GM23338 (cell line): ENCODE data around the gene BIN1. TPM values are rescaled to one million over a fixed set of nuclear protein-coding genes. Genes with fewer than 3 reads are reported as not detected.

ENCODE experiments used
- ATAC-seq: fragments of 200-7000 bp; cut with Tn5 transposase; 3 replicates; pipeline ENCODE4 v1.9.1; 2020
- DNase-seq: peaks from one replicate; pipeline ENCODE4 v3.0.0-alpha.2; 2015; ENCODE audit warnings: low spot score
- H2AFZ ChIP-seq: fragments of 200-600 bp; sonication (generic); 2 replicates; pipeline ENCODE4 v1.8.0; 2016; ENCODE audit warnings: antibody characterized with exemption, mild to moderate bottlenecking, moderate library complexity
- H3F3A ChIP-seq: fragments of 200-600 bp; sonication (generic); replicated peaks from 2 replicates; pipeline ENCODE4 v1.8.0; 2017; ENCODE audit warnings: antibody characterized with exemption, mixed run types, low read depth
- H3K27ac ChIP-seq: fragments of 200-600 bp; sonication (generic); 2 replicates; pipeline ENCODE4 v1.6.1; 2016; ENCODE audit warnings: low read depth
- H3K27me3 ChIP-seq: fragments of 200-600 bp; sonication (generic); 2 replicates; pipeline ENCODE4 v1.8.0; 2016; ENCODE audit warnings: mild to moderate bottlenecking, mixed run types, moderate library complexity; ENCODE audit not compliant: insufficient read depth
- H3K36me3 ChIP-seq: fragments of 200-600 bp; sonication (generic); 2 replicates; pipeline ENCODE4 v1.8.0; 2016; ENCODE audit warnings: mild to moderate bottlenecking; ENCODE audit not compliant: insufficient read depth
- H3K4me1 ChIP-seq: fragments of 200-600 bp; sonication (generic); 2 replicates; pipeline ENCODE4 v1.8.0; 2016; ENCODE audit warnings: mild to moderate bottlenecking, moderate library complexity; ENCODE audit not compliant: insufficient read depth
- H3K4me2 ChIP-seq: fragments of 200-600 bp; sonication (generic); 2 replicates; pipeline ENCODE4 v1.7.1; 2017; ENCODE audit warnings: mixed run types
- H3K4me3 ChIP-seq: fragments of 200-600 bp; sonication (generic); 2 replicates; pipeline ENCODE4 v1.6.1; 2016; ENCODE audit warnings: mixed run types
- H3K79me2 ChIP-seq: fragments of 200-600 bp; sonication (generic); replicated peaks from 2 replicates; pipeline ENCODE4 v1.8.0; 2017; ENCODE audit warnings: mild to moderate bottlenecking; ENCODE audit not compliant: insufficient read depth
- H3K9me2 ChIP-seq: fragments of 200-600 bp; sonication (generic); 2 replicates; pipeline ENCODE4 v1.8.0; 2017; ENCODE audit not compliant: insufficient read depth
- H4K20me1 ChIP-seq: fragments of 200-600 bp; sonication (generic); replicated peaks from 2 replicates; pipeline ENCODE4 v1.8.0; 2017; ENCODE audit warnings: mild to moderate bottlenecking; ENCODE audit not compliant: insufficient read depth
- H3K27ac Mint-ChIP-seq: 2 replicates; pipeline ENCODE4 v1.8.0; 2020; ENCODE audit warnings: inconsistent platforms, mild to moderate bottlenecking, moderate library complexity, mixed read lengths
- H3K27me3 Mint-ChIP-seq: 3 replicates; pipeline ENCODE4 v1.8.0; 2022; ENCODE audit warnings: low read depth, mild to moderate bottlenecking, moderate library complexity, mixed read lengths, inconsistent platforms; ENCODE audit not compliant: insufficient read depth, poor library complexity
- H3K36me3 Mint-ChIP-seq: 3 replicates; pipeline ENCODE4 v1.8.0; 2021; ENCODE audit warnings: low read depth, mild to moderate bottlenecking, inconsistent platforms, moderate library complexity, mixed read lengths
- H3K4me1 Mint-ChIP-seq: 3 replicates; pipeline ENCODE4 v1.8.0; 2020; ENCODE audit warnings: mild to moderate bottlenecking, inconsistent platforms, mixed read lengths
- H3K4me3 Mint-ChIP-seq: 3 replicates; pipeline ENCODE4 v1.8.0; 2021; ENCODE audit warnings: moderate library complexity, mild to moderate bottlenecking, inconsistent platforms, mixed read lengths
- H3K9me3 Mint-ChIP-seq: 3 replicates; pipeline ENCODE4 v1.8.0; 2020; ENCODE audit warnings: moderate library complexity, mild to moderate bottlenecking, inconsistent platforms, mixed read lengths
- CREB1 ChIP-seq: fragments of 250-450 bp; sonication (Bioruptor Pico); IDR thresholded peaks from 2 replicates; pipeline ENCODE4 v1.5.0; 2020; ENCODE audit warnings: low read depth, mild to moderate bottlenecking, moderate library complexity
- EZH2 ChIP-seq: fragments of 200-600 bp; sonication (generic); IDR thresholded peaks from one replicate; pipeline ENCODE4 v1.8.0; 2017; ENCODE audit warnings: antibody characterized with exemption, mild to moderate bottlenecking, low read depth; ENCODE audit not compliant: unreplicated experiment
- EZH2phosphoT487 ChIP-seq: fragments of 200-600 bp; sonication (generic); IDR thresholded peaks from one replicate; pipeline ENCODE4 v1.8.1; 2018; ENCODE audit warnings: antibody characterized with exemption; ENCODE audit not compliant: unreplicated experiment
- JUNB ChIP-seq: IDR thresholded peaks from one replicate; pipeline ENCODE4 v1.6.1; 2016; ENCODE audit warnings: antibody characterized with exemption; ENCODE audit not compliant: unreplicated experiment
- NANOG ChIP-seq: IDR thresholded peaks from 2 replicates; pipeline ENCODE4 v1.6.1; 2016; ENCODE audit warnings: antibody characterized with exemption, borderline replicate concordance
- POLR2AphosphoS5 ChIP-seq: IDR thresholded peaks from 2 replicates; pipeline ENCODE4 v1.6.1; 2016; ENCODE audit warnings: antibody characterized with exemption, low read depth
- STAT1 ChIP-seq: IDR thresholded peaks from one replicate; pipeline ENCODE4 v1.6.1; 2016; ENCODE audit warnings: antibody characterized with exemption; ENCODE audit not compliant: unreplicated experiment
- ZNF114 ChIP-seq: fragments of 250-450 bp; sonication (Bioruptor Pico); IDR thresholded peaks from 2 replicates; pipeline ENCODE4 v1.5.0; 2020; ENCODE audit warnings: mild to moderate bottlenecking, moderate library complexity
- ZNF331 ChIP-seq: fragments of 250-450 bp; sonication (Bioruptor Pico); IDR thresholded peaks from 2 replicates; pipeline ENCODE4 v1.5.0; 2020; ENCODE audit warnings: low read depth, mild to moderate bottlenecking, moderate library complexity
- polyA plus RNA-seq: library from polyadenylated mRNA; unstranded; fragments of >200 nt; fragmentation: Nextera tagmentation; extraction: Ambion mirVana; gene quantifications from 2 replicates; pipeline ENCODE4 v1.2.1, GENCODE V29; 2016
- total RNA-seq: library from RNA; depleted of rRNA; stranded (reverse); fragments of >200 nt; shearing (Covaris generic); gene quantifications from 2 replicates; pipeline ENCODE4 v1.2.3, GENCODE V29; 2014
- TF ChIP-seq, protein P1 (sequence below): IDR thresholded peaks from 2 replicates; pipeline ENCODE4 v1.6.1; 2016; ENCODE audit warnings: antibody characterized with exemption
- TF ChIP-seq, protein P2 (sequence below), 2 experiments: fragments of 200-600 bp in 1 of 2; sonication (generic) in 1 of 2; conservative IDR thresholded peaks; 2 replicates each; pipeline versions ENCODE4 v1.5.1 to v1.6.1; 2016 to 2017; ENCODE audit warnings: antibody characterized with exemption in 2 of 2, low read depth in 2 of 2, mild to moderate bottlenecking in 2 of 2, moderate library complexity in 1 of 2
- TF ChIP-seq, protein P3 (sequence below): IDR thresholded peaks from one replicate; pipeline ENCODE4 v1.6.1; 2018; ENCODE audit warnings: antibody characterized with exemption; ENCODE audit not compliant: unreplicated experiment

Gene BIN1
- total and polyA plus RNA-seq, 2 experiments from 2014 or later = 30.1 to 56.4 TPM

- TF ChIP-seq, protein P1, sequence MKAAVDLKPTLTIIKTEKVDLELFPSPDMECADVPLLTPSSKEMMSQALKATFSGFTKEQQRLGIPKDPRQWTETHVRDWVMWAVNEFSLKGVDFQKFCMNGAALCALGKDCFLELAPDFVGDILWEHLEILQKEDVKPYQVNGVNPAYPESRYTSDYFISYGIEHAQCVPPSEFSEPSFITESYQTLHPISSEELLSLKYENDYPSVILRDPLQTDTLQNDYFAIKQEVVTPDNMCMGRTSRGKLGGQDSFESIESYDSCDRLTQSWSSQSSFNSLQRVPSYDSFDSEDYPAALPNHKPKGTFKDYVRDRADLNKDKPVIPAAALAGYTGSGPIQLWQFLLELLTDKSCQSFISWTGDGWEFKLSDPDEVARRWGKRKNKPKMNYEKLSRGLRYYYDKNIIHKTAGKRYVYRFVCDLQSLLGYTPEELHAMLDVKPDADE = no peak
- TF ChIP-seq, protein P2, sequence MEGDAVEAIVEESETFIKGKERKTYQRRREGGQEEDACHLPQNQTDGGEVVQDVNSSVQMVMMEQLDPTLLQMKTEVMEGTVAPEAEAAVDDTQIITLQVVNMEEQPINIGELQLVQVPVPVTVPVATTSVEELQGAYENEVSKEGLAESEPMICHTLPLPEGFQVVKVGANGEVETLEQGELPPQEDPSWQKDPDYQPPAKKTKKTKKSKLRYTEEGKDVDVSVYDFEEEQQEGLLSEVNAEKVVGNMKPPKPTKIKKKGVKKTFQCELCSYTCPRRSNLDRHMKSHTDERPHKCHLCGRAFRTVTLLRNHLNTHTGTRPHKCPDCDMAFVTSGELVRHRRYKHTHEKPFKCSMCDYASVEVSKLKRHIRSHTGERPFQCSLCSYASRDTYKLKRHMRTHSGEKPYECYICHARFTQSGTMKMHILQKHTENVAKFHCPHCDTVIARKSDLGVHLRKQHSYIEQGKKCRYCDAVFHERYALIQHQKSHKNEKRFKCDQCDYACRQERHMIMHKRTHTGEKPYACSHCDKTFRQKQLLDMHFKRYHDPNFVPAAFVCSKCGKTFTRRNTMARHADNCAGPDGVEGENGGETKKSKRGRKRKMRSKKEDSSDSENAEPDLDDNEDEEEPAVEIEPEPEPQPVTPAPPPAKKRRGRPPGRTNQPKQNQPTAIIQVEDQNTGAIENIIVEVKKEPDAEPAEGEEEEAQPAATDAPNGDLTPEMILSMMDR (conservative IDR thresholded peaks at IDR 0.05; ENCODE audit: low read depth in 2 of 2) = no peak
- TF ChIP-seq NANOG (no peak), JUNB (no peak), STAT1 (no peak), EZH2phosphoT487 (no peak)
Observed at GRCh38 chr2:127007652-127008051, 99.3 kb downstream of the BIN1 start (continued).

GRCh38 chr2:127006962-127007361 is 100.0 kb downstream of the BIN1 start:
- Histone ChIP-seq H3F3A (no peaks in the 10 kb centered on the region), H3K27ac (no peak overlapping the region), H4K20me1 (no peaks in the 10 kb centered on the region), H3K79me2 (no peaks in the 10 kb centered on the region), H2AFZ (no peak overlapping the region), H3K4me2 (no peak overlapping the region), H3K9me2 (no peaks in the 10 kb centered on the region), H3K36me3 (no peaks in the 10 kb centered on the region), H3K4me1 (peaks cover 4% of the 10 kb centered on the region; the same call in 1 of the 2 replicates), H3K27me3 (no peaks in the 10 kb centered on the region), H3K4me3 (no peak overlapping the region)
- peaks cover 4% of the 10 kb centered on the region for H3K27me3 Mint-ChIP-seq
- no peaks in the 10 kb centered on the region for H3K36me3 Mint-ChIP-seq
- H3K9me3 Mint-ChIP-seq = no peaks in the 10 kb centered on the region
- DNase-seq (no peak), ATAC-seq (no peak)
- H3K4me3 Mint-ChIP-seq = no peak overlapping the region
- no peak overlapping the region for H3K27ac Mint-ChIP-seq
- peaks cover 15% of the 10 kb centered on the region for H3K4me1 Mint-ChIP-seq
- TF ChIP-seq NANOG (no peak), STAT1 (no peak), CREB1 (CRISPR knock-in tag) (no peak), EZH2 (no peak), JUNB (no peak), POLR2AphosphoS5 (no peak), ZNF114 (no peak), ZNF331 (no peak), EZH2phosphoT487 (no peak)
- TF ChIP-seq, protein P1 = no peak
- TF ChIP-seq, protein P2 (conservative IDR thresholded peaks at IDR 0.05; ENCODE audit: low read depth in 2 of 2) = no peak
- TF ChIP-seq, protein P3, sequence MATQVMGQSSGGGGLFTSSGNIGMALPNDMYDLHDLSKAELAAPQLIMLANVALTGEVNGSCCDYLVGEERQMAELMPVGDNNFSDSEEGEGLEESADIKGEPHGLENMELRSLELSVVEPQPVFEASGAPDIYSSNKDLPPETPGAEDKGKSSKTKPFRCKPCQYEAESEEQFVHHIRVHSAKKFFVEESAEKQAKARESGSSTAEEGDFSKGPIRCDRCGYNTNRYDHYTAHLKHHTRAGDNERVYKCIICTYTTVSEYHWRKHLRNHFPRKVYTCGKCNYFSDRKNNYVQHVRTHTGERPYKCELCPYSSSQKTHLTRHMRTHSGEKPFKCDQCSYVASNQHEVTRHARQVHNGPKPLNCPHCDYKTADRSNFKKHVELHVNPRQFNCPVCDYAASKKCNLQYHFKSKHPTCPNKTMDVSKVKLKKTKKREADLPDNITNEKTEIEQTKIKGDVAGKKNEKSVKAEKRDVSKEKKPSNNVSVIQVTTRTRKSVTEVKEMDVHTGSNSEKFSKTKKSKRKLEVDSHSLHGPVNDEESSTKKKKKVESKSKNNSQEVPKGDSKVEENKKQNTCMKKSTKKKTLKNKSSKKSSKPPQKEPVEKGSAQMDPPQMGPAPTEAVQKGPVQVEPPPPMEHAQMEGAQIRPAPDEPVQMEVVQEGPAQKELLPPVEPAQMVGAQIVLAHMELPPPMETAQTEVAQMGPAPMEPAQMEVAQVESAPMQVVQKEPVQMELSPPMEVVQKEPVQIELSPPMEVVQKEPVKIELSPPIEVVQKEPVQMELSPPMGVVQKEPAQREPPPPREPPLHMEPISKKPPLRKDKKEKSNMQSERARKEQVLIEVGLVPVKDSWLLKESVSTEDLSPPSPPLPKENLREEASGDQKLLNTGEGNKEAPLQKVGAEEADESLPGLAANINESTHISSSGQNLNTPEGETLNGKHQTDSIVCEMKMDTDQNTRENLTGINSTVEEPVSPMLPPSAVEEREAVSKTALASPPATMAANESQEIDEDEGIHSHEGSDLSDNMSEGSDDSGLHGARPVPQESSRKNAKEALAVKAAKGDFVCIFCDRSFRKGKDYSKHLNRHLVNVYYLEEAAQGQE = no peak
